ENCODE data around the gene LANCL2. TPM values are rescaled to one million over a fixed set of nuclear protein-coding genes. Genes with fewer than 3 reads are reported as not detected.

The LANCL2 gene
- total RNA-seq, 1 donor from 2014 or later = 21.5 TPM

GRCh38 chr7:55362927-55363326, 2.2 kb upstream of the LANCL2 start:
- Mint-ChIP-seq H3K4me3 (no peak overlapping the region), H3K27ac (no peak overlapping the region), H3K27me3 (peaks cover 14% of the 10 kb centered on the region), H3K4me1 (peaks cover 24% of the 10 kb centered on the region), H3K36me3 (ENCODE audit: low read depth) (peaks cover 6% of the 10 kb centered on the region), H3K9me3 (no peaks in the 10 kb centered on the region)
- ATAC-seq (ENCODE audit: low read depth) (no peak), DNase-seq (no peak)
- POLR2A ChIA-PET = no interaction called here
- CTCF ChIA-PET = no interaction called here
- TF ChIP-seq CTCF (IDR thresholded peaks at IDR 0.05) = no peak
- intact Hi-C loops (cut with micrococcal nuclease) = no loop called here

- ChIA-PET CTCF (interaction anchor here (0.9 kb wide), 1 partner anchor 52 kb away, joined by 4 read pairs; no protein-coding TSS in a partner anchor), POLR2A (no interaction called here)
- DNase-seq = no peak
These were observed 1.6 kb upstream of the LANCL2 start for GRCh38 chr7:55363386-55364170.

DNA sequence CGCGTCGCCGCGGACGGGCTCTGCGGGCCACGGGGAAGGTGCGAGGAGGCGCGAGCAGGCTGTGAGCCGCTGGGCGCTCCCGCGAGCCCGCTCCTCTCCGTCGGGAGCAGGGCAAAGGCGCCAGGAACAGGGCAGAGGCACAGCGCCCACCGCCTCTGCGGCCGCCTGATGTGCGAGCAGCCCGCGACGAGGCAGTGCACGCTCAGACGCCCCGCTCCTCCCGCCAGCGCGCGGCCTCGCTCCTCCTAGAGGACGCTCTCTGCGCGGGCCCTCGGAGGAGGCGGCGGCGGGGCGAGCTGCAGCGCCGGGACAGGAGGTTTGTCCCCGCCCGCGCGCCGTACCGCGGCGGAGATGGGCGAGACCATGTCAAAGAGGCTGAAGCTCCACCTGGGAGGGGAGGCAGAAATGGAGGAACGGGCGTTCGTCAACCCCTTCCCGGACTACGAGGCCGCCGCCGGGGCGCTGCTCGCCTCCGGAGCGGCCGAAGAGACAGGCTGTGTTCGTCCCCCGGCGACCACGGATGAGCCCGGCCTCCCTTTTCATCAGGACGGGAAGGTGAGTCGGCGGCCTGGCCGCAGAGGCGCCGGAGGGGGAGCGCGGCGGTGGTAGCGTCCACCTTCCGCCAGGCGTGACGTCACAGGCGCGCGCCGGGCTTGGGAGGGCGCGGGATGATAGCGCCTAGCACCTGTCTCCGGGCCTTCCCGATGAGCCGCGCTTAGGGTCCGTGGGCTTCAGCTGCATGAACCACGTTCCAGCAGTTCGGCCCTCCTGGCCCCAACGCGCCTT, 731 bp downstream of the LANCL2 start:
- Mint-ChIP-seq H3K27me3 (no peaks in the 10 kb centered on the region), H3K27ac (peak overlapping the region; percentile 96), H3K9me3 (no peaks in the 10 kb centered on the region), H3K36me3 (ENCODE audit: low read depth) (peaks cover 6% of the 10 kb centered on the region), H3K4me1 (peaks cover 24% of the 10 kb centered on the region), H3K4me3 (peak overlapping the region; percentile 94)
- ChIA-PET POLR2A (interaction anchor here (0.5 to 3.1 kb wide), 23 partner anchors 8 to 740 kb away, joined by 3 to 34 read pairs (median 3); partner anchors contain the start of genes CCT6A, CHCHD2, NIPSNAP2 and PSPH), CTCF (interaction anchor here (0.9 kb wide), 2 partner anchors 49 to 85 kb away, joined by 3 read pairs; no protein-coding TSS in a partner anchor)
- TF ChIP-seq CTCF (IDR thresholded peaks at IDR 0.05) = no peak
- DNase-seq (peak; percentile 99), ATAC-seq (ENCODE audit: low read depth) (peak; percentile 86)
- intact Hi-C loops (cut with micrococcal nuclease) = loop anchor here (1.0 to 5.0 kb wide), 12 partner anchors 49 to 740 kb away; partner anchors contain the start of genes CCT6A, CHCHD2, MRPS17 and NIPSNAP2

More at GRCh38 chr7:55363386-55364170, 1.6 kb upstream of the LANCL2 start:
- peaks cover 13% of the 10 kb centered on the region for H3K27me3 Mint-ChIP-seq
- intact Hi-C loops (cut with micrococcal nuclease) = loop anchor here (2.0 kb wide), 2 partner anchors 523 to 601 kb away; partner anchors contain the start of genes NIPSNAP2 and ZNF713
- H3K27ac Mint-ChIP-seq = no peak overlapping the region
- H3K36me3 Mint-ChIP-seq (ENCODE audit: low read depth) = peaks cover 6% of the 10 kb centered on the region
- ATAC-seq (ENCODE audit: low read depth) = no peak
- TF ChIP-seq CTCF (IDR thresholded peaks at IDR 0.05) = no peak
- H3K9me3 Mint-ChIP-seq = no peaks in the 10 kb centered on the region
- H3K4me3 Mint-ChIP-seq = no peak overlapping the region
- H3K4me1 Mint-ChIP-seq = peaks cover 24% of the 10 kb centered on the region

DNA sequence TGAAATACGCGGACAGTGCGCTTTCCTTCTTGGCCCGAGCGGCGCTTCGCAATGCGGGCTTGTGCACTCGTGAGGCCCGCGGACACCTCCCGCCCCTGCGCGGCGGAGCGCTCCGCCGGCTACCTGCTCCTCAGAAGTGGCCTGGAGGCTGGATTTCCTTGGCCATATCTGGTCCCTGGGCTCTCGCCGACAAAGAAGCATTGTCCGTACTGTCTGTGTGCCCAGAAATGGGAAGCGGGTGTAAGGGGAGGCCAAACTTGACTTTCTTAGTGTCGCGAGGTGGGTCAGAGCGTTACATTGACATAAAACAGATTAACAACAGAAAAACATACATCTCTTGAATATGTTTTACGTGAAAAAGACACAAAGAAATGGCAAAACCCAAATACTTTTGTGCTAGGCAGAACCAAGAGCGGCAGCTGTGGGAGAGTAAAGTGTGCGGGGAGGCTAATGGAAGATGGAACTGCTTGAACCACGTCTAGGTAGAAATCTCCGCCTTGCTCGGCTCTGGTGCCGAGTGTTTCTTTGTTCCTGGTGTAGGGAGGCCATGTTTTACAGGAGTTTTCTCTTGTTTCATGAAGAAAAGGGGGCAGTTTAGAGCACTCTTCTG, 1.4 kb downstream of the LANCL2 start:
- Mint-ChIP-seq H3K4me1 (peaks cover 24% of the 10 kb centered on the region), H3K36me3 (ENCODE audit: low read depth) (peaks cover 6% of the 10 kb centered on the region), H3K9me3 (no peaks in the 10 kb centered on the region), H3K27me3 (no peaks in the 10 kb centered on the region), H3K4me3 (peak overlapping the region; percentile 94), H3K27ac (peak overlapping the region; percentile 96)
- DNase-seq (no peak), ATAC-seq (ENCODE audit: low read depth) (peak; percentile 14)
- POLR2A ChIA-PET = interaction anchor here (0.5 to 3.1 kb wide), 20 partner anchors 8 to 740 kb away, joined by 3 to 34 read pairs (median 5); partner anchors contain the start of genes CCT6A, CHCHD2, NIPSNAP2 and PSPH
- TF ChIP-seq CTCF (IDR thresholded peaks at IDR 0.05) = no peak
- CTCF ChIA-PET = interaction anchor here (0.9 kb wide), 2 partner anchors 49 to 86 kb away, joined by 3 read pairs; no protein-coding TSS in a partner anchor
- intact Hi-C loops (cut with micrococcal nuclease) = loop anchor here (1.0 to 5.0 kb wide), 4 partner anchors 84 to 607 kb away; partner anchors contain the start of genes MRPS17 and SEC61G

Measured in activated B cell treated with CpG ODN at 0.5 μM for 24 hours (primary cell).